PC-9 (cell line): Measurements from ENCODE around the gene HNRNPAB.

Experiments used
- EZH2 ChIP-seq: fragments of 200-600 bp; sonication (generic); IDR thresholded peaks from 2 replicates; pipeline ENCODE4 v1.8.0; 2017; ENCODE audit warnings: antibody characterized with exemption, low read depth
- TF ChIP-seq, protein P1 (sequence below): fragments of 200-600 bp; sonication (generic); conservative IDR thresholded peaks from 2 replicates; pipeline ENCODE4 v1.6.1; 2017; ENCODE audit warnings: mixed run types, antibody characterized with exemption, mild to moderate bottlenecking, moderate library complexity

DNA sequence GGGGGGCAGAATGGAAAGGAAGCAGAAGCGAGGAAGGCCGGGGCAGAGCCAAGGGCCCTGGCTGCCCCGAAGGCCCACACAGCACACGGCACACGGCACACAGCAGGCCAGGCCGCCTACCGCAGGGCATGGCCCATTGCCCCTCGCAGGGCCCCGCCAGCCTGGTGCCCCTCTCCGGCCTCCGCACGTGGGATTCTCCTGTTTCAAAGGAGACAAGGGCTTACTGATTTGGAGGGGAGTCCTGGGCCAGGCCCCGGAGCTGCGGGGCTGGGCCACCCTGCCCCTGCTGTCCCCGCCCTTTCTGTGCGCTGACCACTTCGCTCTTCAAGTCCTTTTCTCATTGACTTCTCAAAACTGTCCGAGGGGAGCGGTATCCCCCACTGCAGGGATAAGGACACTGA is 36.0 kb downstream of the HNRNPAB start:
- TF ChIP-seq, protein P1, sequence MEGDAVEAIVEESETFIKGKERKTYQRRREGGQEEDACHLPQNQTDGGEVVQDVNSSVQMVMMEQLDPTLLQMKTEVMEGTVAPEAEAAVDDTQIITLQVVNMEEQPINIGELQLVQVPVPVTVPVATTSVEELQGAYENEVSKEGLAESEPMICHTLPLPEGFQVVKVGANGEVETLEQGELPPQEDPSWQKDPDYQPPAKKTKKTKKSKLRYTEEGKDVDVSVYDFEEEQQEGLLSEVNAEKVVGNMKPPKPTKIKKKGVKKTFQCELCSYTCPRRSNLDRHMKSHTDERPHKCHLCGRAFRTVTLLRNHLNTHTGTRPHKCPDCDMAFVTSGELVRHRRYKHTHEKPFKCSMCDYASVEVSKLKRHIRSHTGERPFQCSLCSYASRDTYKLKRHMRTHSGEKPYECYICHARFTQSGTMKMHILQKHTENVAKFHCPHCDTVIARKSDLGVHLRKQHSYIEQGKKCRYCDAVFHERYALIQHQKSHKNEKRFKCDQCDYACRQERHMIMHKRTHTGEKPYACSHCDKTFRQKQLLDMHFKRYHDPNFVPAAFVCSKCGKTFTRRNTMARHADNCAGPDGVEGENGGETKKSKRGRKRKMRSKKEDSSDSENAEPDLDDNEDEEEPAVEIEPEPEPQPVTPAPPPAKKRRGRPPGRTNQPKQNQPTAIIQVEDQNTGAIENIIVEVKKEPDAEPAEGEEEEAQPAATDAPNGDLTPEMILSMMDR = no peak
- TF ChIP-seq EZH2 = no peak
